MCF 10A (cell line): ENCODE results near the gene DLL4. TPM values are rescaled to one million over a fixed set of nuclear protein-coding genes. Genes with fewer than 3 reads are reported as not detected.

Source experiments
- BruUV-seq: library from RNA; stranded (reverse); fragments of 400-500 nt; replicated peaks from 2 replicates; lab custom pipeline; 2021; lab: Mats Ljungman, UMichigan
- CTCF ChIA-PET: fragments of 300-600 bp; sonication (Branson Sonifier 250); formaldehyde crosslinking; extraction: SDS; loops from one replicate; lab custom pipeline; 2021; ENCODE audit warnings: antibody characterized with exemption, inconsistent platforms; lab: Yijun Ruan, JAX
- POLR2A ChIA-PET: fragments of 300-600, 350-650 bp; sonication (Branson Sonifier 250); formaldehyde crosslinking; extraction: SDS; loops from one replicate; lab custom pipeline; 2020; ENCODE audit warnings: antibody characterized with exemption, inconsistent platforms; lab: Yijun Ruan, JAX
- DNase-seq: peaks from one replicate; pipeline ENCODE4 v3.0.0-alpha.2; 2018; ENCODE audit not compliant: unreplicated experiment
- H3K27ac Mint-ChIP-seq: one replicate; pipeline ENCODE4 v1.8.0; 2022; ENCODE audit warnings: mild to moderate bottlenecking, low read depth, mixed read lengths; ENCODE audit not compliant: unreplicated experiment
- H3K27me3 Mint-ChIP-seq: one replicate; pipeline ENCODE4 v1.8.0; 2022; ENCODE audit warnings: mixed read lengths; ENCODE audit not compliant: insufficient read depth, unreplicated experiment
- H3K36me3 Mint-ChIP-seq: one replicate; pipeline ENCODE4 v1.8.0; 2022; ENCODE audit warnings: mild to moderate bottlenecking, moderate library complexity, mixed read lengths; ENCODE audit not compliant: insufficient read depth, unreplicated experiment
- H3K4me1 Mint-ChIP-seq: one replicate; pipeline ENCODE4 v1.8.0; 2022; ENCODE audit warnings: mixed read lengths; ENCODE audit not compliant: insufficient read depth, unreplicated experiment
- H3K4me3 Mint-ChIP-seq: one replicate; pipeline ENCODE4 v1.8.0; 2022; ENCODE audit warnings: mild to moderate bottlenecking, moderate library complexity, mixed read lengths; ENCODE audit not compliant: unreplicated experiment
- H3K9me3 Mint-ChIP-seq: one replicate; pipeline ENCODE4 v1.8.0; 2022; ENCODE audit warnings: mixed read lengths; ENCODE audit not compliant: unreplicated experiment
- CTCF ChIP-seq: fragments of 200-600 bp; IDR thresholded peaks from one replicate; pipeline ENCODE4 v1.8.0; 2022; ENCODE audit warnings: antibody characterized with exemption, mild to moderate bottlenecking; ENCODE audit not compliant: unreplicated experiment
- intact Hi-C: fragments of 100-400 bp; cut with micrococcal nuclease; formaldehyde crosslinking; loops from 2 replicates; pipeline ENCODE4 v1.14.1; 2022
- total RNA-seq: library from RNA; stranded (reverse); gene quantifications from 2 replicates; pipeline ENCODE4 v1.2.3, GENCODE V29; 2022

The DLL4 gene
- total RNA-seq, 1 experiment from 2014 or later: not detected

GRCh38 chr15:40943764-40944365, 14.7 kb downstream of the DLL4 start:
- no peaks in the 10 kb centered on the region for H3K27me3 Mint-ChIP-seq
- H3K9me3 Mint-ChIP-seq: no peaks in the 10 kb centered on the region
- ChIA-PET CTCF (interaction anchor here (0.6 to 3.8 kb wide), 3 partner anchors 13 to 40 kb away, joined by 5 to 48 read pairs (median 7); partner anchors contain the start of gene DLL4), POLR2A (no interaction called here)
- H3K4me3 Mint-ChIP-seq: no peak overlapping the region
- no peak for DNase-seq
- intact Hi-C loops: loop anchor here (5.0 kb wide), 1 partner anchor 78 kb away; no protein-coding TSS in a partner anchor
- no peaks in the 10 kb centered on the region for H3K36me3 Mint-ChIP-seq
- no peak for TF ChIP-seq CTCF
- H3K4me1 Mint-ChIP-seq: peaks cover 6% of the 10 kb centered on the region
- no TSS peak for BruUV-seq
- no peak overlapping the region for H3K27ac Mint-ChIP-seq

DNA sequence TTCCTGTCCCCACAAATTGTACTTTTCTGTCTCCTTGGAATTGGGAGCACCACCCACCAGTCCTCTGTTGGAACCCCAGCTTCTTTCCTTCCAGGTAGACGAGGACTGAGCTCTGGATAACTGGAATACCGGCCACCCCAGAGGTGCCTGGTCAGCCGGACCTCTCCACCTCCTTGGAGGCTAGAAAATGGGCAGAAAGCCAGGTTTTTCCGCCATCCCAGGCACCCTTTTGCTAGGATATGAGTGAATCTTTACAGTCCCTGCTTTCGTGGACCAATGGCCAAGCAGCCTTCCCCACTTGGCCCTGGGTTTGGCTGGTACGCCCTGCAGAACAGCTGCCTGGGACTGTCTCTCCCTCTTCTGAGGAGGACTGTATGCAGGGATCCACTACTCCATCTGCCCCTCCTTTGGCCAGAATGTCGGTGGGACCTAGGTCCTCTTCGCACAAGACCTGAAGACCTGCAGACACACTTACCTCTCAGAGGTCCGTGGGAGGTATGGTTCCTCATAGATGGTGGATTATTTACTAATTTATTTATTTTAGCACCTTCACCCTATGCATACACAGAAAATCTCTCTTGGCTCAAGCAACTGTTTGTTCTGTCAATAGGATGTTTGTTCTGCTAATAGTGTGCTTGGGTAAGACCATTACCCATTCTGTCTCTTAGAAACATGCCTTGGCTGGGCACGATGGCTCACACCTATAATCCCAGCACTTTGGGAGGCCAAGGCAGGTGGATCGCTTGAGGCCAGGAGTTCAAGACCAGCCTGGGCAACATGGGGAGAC, 15.6 kb downstream of the DLL4 start:
- Mint-ChIP-seq H3K27me3 (no peaks in the 10 kb centered on the region), H3K4me1 (peaks cover 8% of the 10 kb centered on the region), H3K4me3 (no peak overlapping the region), H3K27ac (no peak overlapping the region), H3K9me3 (no peaks in the 10 kb centered on the region), H3K36me3 (no peaks in the 10 kb centered on the region)
- BruUV-seq: no TSS peak
- ChIA-PET CTCF (interaction anchor here (0.6 to 0.7 kb wide), 2 partner anchors 15 to 160 kb away, joined by 3 to 5 read pairs; no protein-coding TSS in a partner anchor), POLR2A (no interaction called here)
- DNase-seq: no peak
- TF ChIP-seq CTCF: no peak
- intact Hi-C loops: loop anchor here (5.0 kb wide), 1 partner anchor 78 kb away; no protein-coding TSS in a partner anchor

DNA sequence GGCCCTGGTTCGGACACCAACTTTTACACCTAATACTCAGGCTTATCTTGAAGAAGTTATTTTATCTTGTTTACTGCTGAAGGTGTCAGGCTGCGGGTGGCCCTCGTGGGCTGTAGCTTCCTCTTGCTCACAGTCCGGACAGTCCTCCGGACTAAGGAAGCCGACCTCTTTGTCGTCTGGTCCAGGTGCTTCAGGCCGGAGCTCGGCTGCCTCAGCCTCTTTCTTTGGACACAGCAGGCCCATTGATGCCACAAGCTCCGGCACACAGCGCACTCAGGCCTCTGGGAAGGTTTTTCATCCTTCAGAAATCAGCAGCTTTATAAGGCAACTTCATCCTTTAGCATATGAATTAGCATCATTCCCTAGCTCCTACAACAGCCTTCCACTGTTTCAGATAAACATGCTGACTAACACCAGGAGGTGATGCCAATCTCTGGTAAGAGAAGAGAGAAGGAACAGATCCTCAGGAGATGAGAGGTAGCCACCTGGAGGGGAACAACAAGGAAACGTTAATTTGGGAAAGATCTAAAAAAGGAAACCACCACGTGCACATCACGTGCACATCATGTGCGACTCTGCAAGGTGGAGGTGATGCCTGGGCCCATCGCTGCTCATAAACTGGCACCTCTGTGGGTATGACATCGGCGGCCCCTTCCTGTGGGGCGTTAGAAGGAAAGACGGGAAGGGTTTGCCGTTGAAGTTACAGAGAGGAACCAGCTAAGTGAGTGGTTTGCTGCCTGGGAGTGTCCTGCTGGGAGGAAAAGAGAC, 19.8 kb downstream of the DLL4 start:
- POLR2A ChIA-PET: interaction anchor here (1.3 kb wide), 2 partner anchors 66 to 167 kb away, joined by 3 read pairs; partner anchors contain the start of gene INO80
- no peak overlapping the region for H3K27ac Mint-ChIP-seq
- TF ChIP-seq CTCF: no peak
- DNase-seq: no peak
- no TSS peak for BruUV-seq
- intact Hi-C loops: no loop called here
- CTCF ChIA-PET: interaction anchor here (0.7 to 1.5 kb wide), 4 partner anchors 12 to 235 kb away, joined by 3 to 5 read pairs (median 4); no protein-coding TSS in a partner anchor
- H3K4me1 Mint-ChIP-seq: peaks cover 7% of the 10 kb centered on the region
- peaks cover 7% of the 10 kb centered on the region for H3K36me3 Mint-ChIP-seq
- no peak overlapping the region for H3K4me3 Mint-ChIP-seq
- H3K9me3 Mint-ChIP-seq: no peaks in the 10 kb centered on the region
- no peaks in the 10 kb centered on the region for H3K27me3 Mint-ChIP-seq
